Spleen (tissue), 7 donors: ENCODE data around the gene A4GNT.

ENCODE experiments used
- POLR2A ChIP-seq, 3 donors: fragments of 450-650 bp; IDR thresholded peaks; one replicate each; pipeline ENCODE4 v1.5.1; 2017; ENCODE audit warnings: antibody characterized with exemption in 3 of 3, mild to moderate bottlenecking in 1 of 3
- POLR2AphosphoS5 ChIP-seq, 3 donors: sonication (generic); formaldehyde crosslinking; IDR thresholded peaks; one replicate each; pipeline ENCODE4 v1.5.1; 2017; ENCODE audit warnings: antibody characterized with exemption in 3 of 3
- TF ChIP-seq, protein P1 (sequence below), 11 experiments: fragments of 200-600 bp in 7 of 11; fragments of 450-650 bp in 4 of 11; sonication (generic) in 4 of 11; IDR thresholded peaks in 8 of 11; conservative IDR thresholded peaks in 3 of 11; 1 replicate in 7 of 11; 2 replicates in 4 of 11; pipeline versions ENCODE4 v1.4.0 to v1.8.0; 2016 to 2021; ENCODE audit warnings: antibody characterized with exemption in 11 of 11, inconsistent platforms in 4 of 11, mild to moderate bottlenecking in 1 of 11
- donor health status: DM: no; HTN: no; CAD: no; lungs with moderate emphysema.
- donor health status: DM: no; HTN: no; CAD: no.
- donor health status: DM: no; HTN: no; CAD: no.

DNA sequence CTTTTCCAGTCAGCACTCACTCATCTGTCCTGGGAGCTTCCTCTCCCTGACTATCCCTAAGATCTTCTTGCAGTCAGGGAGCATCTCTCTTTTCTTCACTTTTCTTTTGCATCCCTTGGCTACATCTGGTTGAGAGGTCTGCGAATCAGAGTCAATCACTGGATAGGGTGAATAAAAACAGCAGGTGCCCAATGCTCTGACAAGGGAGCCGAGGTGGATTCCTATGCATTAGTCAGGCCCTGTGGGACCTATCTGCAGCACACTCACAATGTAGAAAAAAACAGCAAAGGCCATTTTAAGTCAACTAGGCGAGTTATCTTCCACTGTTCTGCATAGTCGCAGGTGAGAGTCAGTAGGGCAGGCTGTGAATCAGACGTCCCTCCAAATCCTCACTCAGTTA lies 52.3 kb downstream of the A4GNT start:
- TF ChIP-seq, protein P1, sequence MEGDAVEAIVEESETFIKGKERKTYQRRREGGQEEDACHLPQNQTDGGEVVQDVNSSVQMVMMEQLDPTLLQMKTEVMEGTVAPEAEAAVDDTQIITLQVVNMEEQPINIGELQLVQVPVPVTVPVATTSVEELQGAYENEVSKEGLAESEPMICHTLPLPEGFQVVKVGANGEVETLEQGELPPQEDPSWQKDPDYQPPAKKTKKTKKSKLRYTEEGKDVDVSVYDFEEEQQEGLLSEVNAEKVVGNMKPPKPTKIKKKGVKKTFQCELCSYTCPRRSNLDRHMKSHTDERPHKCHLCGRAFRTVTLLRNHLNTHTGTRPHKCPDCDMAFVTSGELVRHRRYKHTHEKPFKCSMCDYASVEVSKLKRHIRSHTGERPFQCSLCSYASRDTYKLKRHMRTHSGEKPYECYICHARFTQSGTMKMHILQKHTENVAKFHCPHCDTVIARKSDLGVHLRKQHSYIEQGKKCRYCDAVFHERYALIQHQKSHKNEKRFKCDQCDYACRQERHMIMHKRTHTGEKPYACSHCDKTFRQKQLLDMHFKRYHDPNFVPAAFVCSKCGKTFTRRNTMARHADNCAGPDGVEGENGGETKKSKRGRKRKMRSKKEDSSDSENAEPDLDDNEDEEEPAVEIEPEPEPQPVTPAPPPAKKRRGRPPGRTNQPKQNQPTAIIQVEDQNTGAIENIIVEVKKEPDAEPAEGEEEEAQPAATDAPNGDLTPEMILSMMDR (IDR thresholded peaks at IDR 0.05 in 8 of 11, conservative IDR thresholded peaks at IDR 0.05 in 3 of 11): no peak
- TF ChIP-seq POLR2A (IDR thresholded peaks at IDR 0.05) (no peak), POLR2AphosphoS5 (IDR thresholded peaks at IDR 0.05) (no peak)
